GM23338 (cell line): ENCODE measurements around the gene P2RY13. TPM values are rescaled to one million over a fixed set of nuclear protein-coding genes. Genes with fewer than 3 reads are reported as not detected.
A peak's percentile ranks its signal among the peaks of the same experiment; 100 is the strongest.

Experiments
- ATAC-seq: fragments of 200-7000 bp; cut with Tn5 transposase; 3 replicates; pipeline ENCODE4 v1.9.1; 2020
- DNase-seq: peaks from one replicate; pipeline ENCODE4 v3.0.0-alpha.2; 2015; ENCODE audit warnings: low spot score
- H2AFZ ChIP-seq: fragments of 200-600 bp; sonication (generic); 2 replicates; pipeline ENCODE4 v1.8.0; 2016; ENCODE audit warnings: antibody characterized with exemption, mild to moderate bottlenecking, moderate library complexity
- H3F3A ChIP-seq: fragments of 200-600 bp; sonication (generic); replicated peaks from 2 replicates; pipeline ENCODE4 v1.8.0; 2017; ENCODE audit warnings: antibody characterized with exemption, mixed run types, low read depth
- H3K27ac ChIP-seq: fragments of 200-600 bp; sonication (generic); 2 replicates; pipeline ENCODE4 v1.6.1; 2016; ENCODE audit warnings: low read depth
- H3K27me3 ChIP-seq: fragments of 200-600 bp; sonication (generic); 2 replicates; pipeline ENCODE4 v1.8.0; 2016; ENCODE audit warnings: mild to moderate bottlenecking, mixed run types, moderate library complexity; ENCODE audit not compliant: insufficient read depth
- H3K36me3 ChIP-seq: fragments of 200-600 bp; sonication (generic); 2 replicates; pipeline ENCODE4 v1.8.0; 2016; ENCODE audit warnings: mild to moderate bottlenecking; ENCODE audit not compliant: insufficient read depth
- H3K4me1 ChIP-seq: fragments of 200-600 bp; sonication (generic); 2 replicates; pipeline ENCODE4 v1.8.0; 2016; ENCODE audit warnings: mild to moderate bottlenecking, moderate library complexity; ENCODE audit not compliant: insufficient read depth
- H3K4me2 ChIP-seq: fragments of 200-600 bp; sonication (generic); 2 replicates; pipeline ENCODE4 v1.7.1; 2017; ENCODE audit warnings: mixed run types
- H3K4me3 ChIP-seq: fragments of 200-600 bp; sonication (generic); 2 replicates; pipeline ENCODE4 v1.6.1; 2016; ENCODE audit warnings: mixed run types
- H3K79me2 ChIP-seq: fragments of 200-600 bp; sonication (generic); replicated peaks from 2 replicates; pipeline ENCODE4 v1.8.0; 2017; ENCODE audit warnings: mild to moderate bottlenecking; ENCODE audit not compliant: insufficient read depth
- H3K9me2 ChIP-seq: fragments of 200-600 bp; sonication (generic); 2 replicates; pipeline ENCODE4 v1.8.0; 2017; ENCODE audit not compliant: insufficient read depth
- H4K20me1 ChIP-seq: fragments of 200-600 bp; sonication (generic); replicated peaks from 2 replicates; pipeline ENCODE4 v1.8.0; 2017; ENCODE audit warnings: mild to moderate bottlenecking; ENCODE audit not compliant: insufficient read depth
- H3K27ac Mint-ChIP-seq: 2 replicates; pipeline ENCODE4 v1.8.0; 2020; ENCODE audit warnings: inconsistent platforms, mild to moderate bottlenecking, moderate library complexity, mixed read lengths
- H3K27me3 Mint-ChIP-seq: 3 replicates; pipeline ENCODE4 v1.8.0; 2022; ENCODE audit warnings: low read depth, mild to moderate bottlenecking, moderate library complexity, mixed read lengths, inconsistent platforms; ENCODE audit not compliant: insufficient read depth, poor library complexity
- H3K36me3 Mint-ChIP-seq: 3 replicates; pipeline ENCODE4 v1.8.0; 2021; ENCODE audit warnings: low read depth, mild to moderate bottlenecking, inconsistent platforms, moderate library complexity, mixed read lengths
- H3K4me1 Mint-ChIP-seq: 3 replicates; pipeline ENCODE4 v1.8.0; 2020; ENCODE audit warnings: mild to moderate bottlenecking, inconsistent platforms, mixed read lengths
- H3K4me3 Mint-ChIP-seq: 3 replicates; pipeline ENCODE4 v1.8.0; 2021; ENCODE audit warnings: moderate library complexity, mild to moderate bottlenecking, inconsistent platforms, mixed read lengths
- H3K9me3 Mint-ChIP-seq: 3 replicates; pipeline ENCODE4 v1.8.0; 2020; ENCODE audit warnings: moderate library complexity, mild to moderate bottlenecking, inconsistent platforms, mixed read lengths
- EZH2phosphoT487 ChIP-seq: fragments of 200-600 bp; sonication (generic); IDR thresholded peaks from one replicate; pipeline ENCODE4 v1.8.1; 2018; ENCODE audit warnings: antibody characterized with exemption; ENCODE audit not compliant: unreplicated experiment
- JUNB ChIP-seq: IDR thresholded peaks from one replicate; pipeline ENCODE4 v1.6.1; 2016; ENCODE audit warnings: antibody characterized with exemption; ENCODE audit not compliant: unreplicated experiment
- NANOG ChIP-seq: IDR thresholded peaks from 2 replicates; pipeline ENCODE4 v1.6.1; 2016; ENCODE audit warnings: antibody characterized with exemption, borderline replicate concordance
- POLR2AphosphoS5 ChIP-seq: IDR thresholded peaks from 2 replicates; pipeline ENCODE4 v1.6.1; 2016; ENCODE audit warnings: antibody characterized with exemption, low read depth
- STAT1 ChIP-seq: IDR thresholded peaks from one replicate; pipeline ENCODE4 v1.6.1; 2016; ENCODE audit warnings: antibody characterized with exemption; ENCODE audit not compliant: unreplicated experiment
- ZNF114 ChIP-seq: fragments of 250-450 bp; sonication (Bioruptor Pico); IDR thresholded peaks from 2 replicates; pipeline ENCODE4 v1.5.0; 2020; ENCODE audit warnings: mild to moderate bottlenecking, moderate library complexity
- polyA plus RNA-seq: library from polyadenylated mRNA; unstranded; fragments of >200 nt; fragmentation: Nextera tagmentation; extraction: Ambion mirVana; gene quantifications from 2 replicates; pipeline ENCODE4 v1.2.1, GENCODE V29; 2016
- total RNA-seq: library from RNA; depleted of rRNA; stranded (reverse); fragments of >200 nt; shearing (Covaris generic); gene quantifications from 2 replicates; pipeline ENCODE4 v1.2.3, GENCODE V29; 2014
- TF ChIP-seq, protein P1 (sequence below), 2 experiments: fragments of 200-600 bp in 1 of 2; sonication (generic) in 1 of 2; conservative IDR thresholded peaks; 2 replicates each; pipeline versions ENCODE4 v1.5.1 to v1.6.1; 2016 to 2017; ENCODE audit warnings: antibody characterized with exemption in 2 of 2, low read depth in 2 of 2, mild to moderate bottlenecking in 2 of 2, moderate library complexity in 1 of 2
- TF ChIP-seq, protein P2 (sequence below): fragments of 250-450 bp; sonication (Bioruptor Pico); IDR thresholded peaks from 2 replicates; pipeline ENCODE4 v1.5.0; 2020; ENCODE audit warnings: mild to moderate bottlenecking, moderate library complexity

Gene P2RY13
- total and polyA plus RNA-seq, 2 experiments from 2014 or later: 0.68 TPM; not detected in 1

DNA sequence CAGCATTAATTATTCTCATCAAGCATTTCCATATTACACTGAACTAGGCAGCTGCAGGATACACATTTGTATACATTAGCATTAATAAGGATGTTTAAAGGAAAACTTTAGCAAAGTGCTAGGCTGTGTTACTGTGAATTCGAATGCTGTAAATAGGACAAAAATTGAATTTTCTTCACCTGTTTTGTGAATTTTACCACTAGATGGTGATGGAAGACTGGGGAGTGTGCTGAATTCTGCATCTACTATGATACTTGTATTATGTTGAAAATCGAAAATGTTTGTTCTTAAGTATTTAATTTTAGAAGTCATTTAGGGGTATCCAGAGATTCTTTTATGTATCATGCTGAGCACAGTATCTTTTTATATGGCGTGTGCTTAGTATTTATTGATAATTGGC is 38.7 kb downstream of the P2RY13 start:
- no peak for TF ChIP-seq JUNB
- TF ChIP-seq, protein P1, sequence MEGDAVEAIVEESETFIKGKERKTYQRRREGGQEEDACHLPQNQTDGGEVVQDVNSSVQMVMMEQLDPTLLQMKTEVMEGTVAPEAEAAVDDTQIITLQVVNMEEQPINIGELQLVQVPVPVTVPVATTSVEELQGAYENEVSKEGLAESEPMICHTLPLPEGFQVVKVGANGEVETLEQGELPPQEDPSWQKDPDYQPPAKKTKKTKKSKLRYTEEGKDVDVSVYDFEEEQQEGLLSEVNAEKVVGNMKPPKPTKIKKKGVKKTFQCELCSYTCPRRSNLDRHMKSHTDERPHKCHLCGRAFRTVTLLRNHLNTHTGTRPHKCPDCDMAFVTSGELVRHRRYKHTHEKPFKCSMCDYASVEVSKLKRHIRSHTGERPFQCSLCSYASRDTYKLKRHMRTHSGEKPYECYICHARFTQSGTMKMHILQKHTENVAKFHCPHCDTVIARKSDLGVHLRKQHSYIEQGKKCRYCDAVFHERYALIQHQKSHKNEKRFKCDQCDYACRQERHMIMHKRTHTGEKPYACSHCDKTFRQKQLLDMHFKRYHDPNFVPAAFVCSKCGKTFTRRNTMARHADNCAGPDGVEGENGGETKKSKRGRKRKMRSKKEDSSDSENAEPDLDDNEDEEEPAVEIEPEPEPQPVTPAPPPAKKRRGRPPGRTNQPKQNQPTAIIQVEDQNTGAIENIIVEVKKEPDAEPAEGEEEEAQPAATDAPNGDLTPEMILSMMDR (conservative IDR thresholded peaks at IDR 0.05; ENCODE audit: low read depth in 2 of 2): peak; percentile 47 to 50
- Mint-ChIP-seq H3K36me3 (no peaks in the 10 kb centered on the region), H3K27ac (no peak overlapping the region)

DNA sequence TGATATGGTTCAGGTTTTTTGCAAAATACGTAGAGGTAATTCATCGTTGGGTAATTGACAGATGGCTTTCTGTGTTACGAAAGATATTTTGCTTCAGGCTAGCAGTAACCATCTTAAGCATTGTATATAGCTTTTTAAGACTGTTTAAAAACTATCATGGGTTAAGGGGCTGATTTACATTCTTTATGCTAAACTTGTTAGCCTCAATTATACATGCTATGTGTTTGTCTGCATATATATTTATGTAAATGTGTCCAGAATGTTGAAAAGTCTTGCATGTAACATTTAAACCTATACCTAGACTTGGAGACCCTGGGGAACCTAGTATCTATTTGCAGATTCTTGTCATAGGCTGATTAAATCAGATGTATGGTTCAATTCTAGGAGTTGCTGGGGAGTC is 39.9 kb downstream of the P2RY13 start:
- H3K79me2 ChIP-seq: no peaks in the 10 kb centered on the region
- no peaks in the 10 kb centered on the region for H3K36me3 ChIP-seq
- H3K9me3 Mint-ChIP-seq: no peaks in the 10 kb centered on the region
- ATAC-seq: no peak
- no peak overlapping the region for H3K4me3 ChIP-seq
- H3K4me1 Mint-ChIP-seq: no peaks in the 10 kb centered on the region; the same call in 2 of the 3 replicates
- no peaks in the 10 kb centered on the region for H3K27me3 ChIP-seq
- no peak overlapping the region for H3K4me2 ChIP-seq
- no peaks in the 10 kb centered on the region for H3K9me2 ChIP-seq
- DNase-seq: no peak
- no peak overlapping the region for H2AFZ ChIP-seq
- TF ChIP-seq EZH2phosphoT487: no peak
- H3K27me3 Mint-ChIP-seq: no peaks in the 10 kb centered on the region
- H3K36me3 Mint-ChIP-seq: no peaks in the 10 kb centered on the region
- no peaks in the 10 kb centered on the region for H3K4me1 ChIP-seq
- no peak overlapping the region for H3K27ac Mint-ChIP-seq
- H3K4me3 Mint-ChIP-seq: no peak overlapping the region
- H4K20me1 ChIP-seq: no peaks in the 10 kb centered on the region
- H3F3A ChIP-seq: no peaks in the 10 kb centered on the region
- H3K27ac ChIP-seq: no peak overlapping the region

More for the DNA sequence above, 38.7 kb downstream of the P2RY13 start:
- Histone ChIP-seq H3F3A (no peaks in the 10 kb centered on the region), H3K4me1 (no peaks in the 10 kb centered on the region), H3K36me3 (no peaks in the 10 kb centered on the region), H3K4me2 (no peak overlapping the region), H3K4me3 (no peak overlapping the region), H2AFZ (no peak overlapping the region), H3K27ac (no peak overlapping the region), H4K20me1 (no peaks in the 10 kb centered on the region), H3K27me3 (no peaks in the 10 kb centered on the region), H3K9me2 (no peaks in the 10 kb centered on the region), H3K79me2 (no peaks in the 10 kb centered on the region)
- ATAC-seq (no peak), DNase-seq (no peak)
- Mint-ChIP-seq H3K4me1 (no peaks in the 10 kb centered on the region; the same call in 2 of the 3 replicates), H3K27me3 (no peaks in the 10 kb centered on the region), H3K9me3 (no peaks in the 10 kb centered on the region), H3K4me3 (no peak overlapping the region)

DNA sequence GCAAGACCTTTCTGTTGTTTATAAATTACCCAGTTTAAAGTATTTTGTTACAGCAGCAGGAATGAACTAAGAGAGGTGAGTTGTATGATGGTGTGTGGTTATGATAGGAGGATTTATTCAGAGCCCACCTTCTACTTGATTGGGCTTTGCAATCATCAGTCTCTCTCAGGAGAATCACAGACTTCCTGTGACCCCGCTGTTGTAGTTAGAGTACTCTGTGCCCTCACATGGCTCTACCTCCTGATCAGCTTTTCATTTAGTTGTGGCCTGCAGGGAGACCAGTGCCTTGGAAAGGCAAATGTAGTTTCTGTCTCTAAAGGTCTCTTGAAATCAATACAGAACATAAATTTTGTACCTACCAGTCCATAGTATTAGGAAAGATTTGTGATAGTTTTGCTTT is 43.4 kb downstream of the P2RY13 start:
- no peak overlapping the region for H3K27ac Mint-ChIP-seq
- no peak for TF ChIP-seq STAT1
- no peak for TF ChIP-seq POLR2AphosphoS5
- TF ChIP-seq, protein P2, sequence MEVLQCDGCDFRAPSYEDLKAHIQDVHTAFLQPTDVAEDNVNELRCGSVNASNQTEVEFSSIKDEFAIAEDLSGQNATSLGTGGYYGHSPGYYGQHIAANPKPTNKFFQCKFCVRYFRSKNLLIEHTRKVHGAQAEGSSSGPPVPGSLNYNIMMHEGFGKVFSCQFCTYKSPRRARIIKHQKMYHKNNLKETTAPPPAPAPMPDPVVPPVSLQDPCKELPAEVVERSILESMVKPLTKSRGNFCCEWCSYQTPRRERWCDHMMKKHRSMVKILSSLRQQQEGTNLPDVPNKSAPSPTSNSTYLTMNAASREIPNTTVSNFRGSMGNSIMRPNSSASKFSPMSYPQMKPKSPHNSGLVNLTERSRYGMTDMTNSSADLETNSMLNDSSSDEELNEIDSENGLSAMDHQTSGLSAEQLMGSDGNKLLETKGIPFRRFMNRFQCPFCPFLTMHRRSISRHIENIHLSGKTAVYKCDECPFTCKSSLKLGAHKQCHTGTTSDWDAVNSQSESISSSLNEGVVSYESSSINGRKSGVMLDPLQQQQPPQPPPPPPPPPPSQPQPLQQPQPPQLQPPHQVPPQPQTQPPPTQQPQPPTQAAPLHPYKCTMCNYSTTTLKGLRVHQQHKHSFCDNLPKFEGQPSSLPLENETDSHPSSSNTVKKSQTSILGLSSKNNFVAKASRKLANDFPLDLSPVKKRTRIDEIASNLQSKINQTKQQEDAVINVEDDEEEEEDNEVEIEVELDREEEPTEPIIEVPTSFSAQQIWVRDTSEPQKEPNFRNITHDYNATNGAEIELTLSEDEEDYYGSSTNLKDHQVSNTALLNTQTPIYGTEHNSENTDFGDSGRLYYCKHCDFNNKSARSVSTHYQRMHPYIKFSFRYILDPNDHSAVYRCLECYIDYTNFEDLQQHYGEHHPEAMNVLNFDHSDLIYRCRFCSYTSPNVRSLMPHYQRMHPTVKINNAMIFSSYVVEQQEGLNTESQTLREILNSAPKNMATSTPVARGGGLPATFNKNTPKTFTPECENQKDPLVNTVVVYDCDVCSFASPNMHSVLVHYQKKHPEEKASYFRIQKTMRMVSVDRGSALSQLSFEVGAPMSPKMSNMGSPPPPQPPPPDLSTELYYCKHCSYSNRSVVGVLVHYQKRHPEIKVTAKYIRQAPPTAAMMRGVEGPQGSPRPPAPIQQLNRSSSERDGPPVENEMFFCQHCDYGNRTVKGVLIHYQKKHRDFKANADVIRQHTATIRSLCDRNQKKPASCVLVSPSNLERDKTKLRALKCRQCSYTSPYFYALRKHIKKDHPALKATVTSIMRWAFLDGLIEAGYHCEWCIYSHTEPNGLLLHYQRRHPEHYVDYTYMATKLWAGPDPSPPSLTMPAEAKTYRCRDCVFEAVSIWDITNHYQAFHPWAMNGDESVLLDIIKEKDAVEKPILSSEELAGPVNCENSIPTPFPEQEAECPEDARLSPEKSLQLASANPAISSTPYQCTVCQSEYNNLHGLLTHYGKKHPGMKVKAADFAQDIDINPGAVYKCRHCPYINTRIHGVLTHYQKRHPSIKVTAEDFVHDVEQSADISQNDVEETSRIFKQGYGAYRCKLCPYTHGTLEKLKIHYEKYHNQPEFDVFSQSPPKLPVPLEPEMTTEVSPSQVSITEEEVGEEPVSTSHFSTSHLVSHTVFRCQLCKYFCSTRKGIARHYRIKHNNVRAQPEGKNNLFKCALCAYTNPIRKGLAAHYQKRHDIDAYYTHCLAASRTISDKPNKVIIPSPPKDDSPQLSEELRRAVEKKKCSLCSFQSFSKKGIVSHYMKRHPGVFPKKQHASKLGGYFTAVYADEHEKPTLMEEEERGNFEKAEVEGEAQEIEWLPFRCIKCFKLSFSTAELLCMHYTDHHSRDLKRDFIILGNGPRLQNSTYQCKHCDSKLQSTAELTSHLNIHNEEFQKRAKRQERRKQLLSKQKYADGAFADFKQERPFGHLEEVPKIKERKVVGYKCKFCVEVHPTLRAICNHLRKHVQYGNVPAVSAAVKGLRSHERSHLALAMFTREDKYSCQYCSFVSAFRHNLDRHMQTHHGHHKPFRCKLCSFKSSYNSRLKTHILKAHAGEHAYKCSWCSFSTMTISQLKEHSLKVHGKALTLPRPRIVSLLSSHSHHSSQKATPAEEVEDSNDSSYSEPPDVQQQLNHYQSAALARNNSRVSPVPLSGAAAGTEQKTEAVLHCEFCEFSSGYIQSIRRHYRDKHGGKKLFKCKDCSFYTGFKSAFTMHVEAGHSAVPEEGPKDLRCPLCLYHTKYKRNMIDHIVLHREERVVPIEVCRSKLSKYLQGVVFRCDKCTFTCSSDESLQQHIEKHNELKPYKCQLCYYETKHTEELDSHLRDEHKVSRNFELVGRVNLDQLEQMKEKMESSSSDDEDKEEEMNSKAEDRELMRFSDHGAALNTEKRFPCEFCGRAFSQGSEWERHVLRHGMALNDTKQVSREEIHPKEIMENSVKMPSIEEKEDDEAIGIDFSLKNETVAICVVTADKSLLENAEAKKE (CRISPR knock-in tag): no peak
- no peak for TF ChIP-seq JUNB
- TF ChIP-seq NANOG: no peak
- no peak for TF ChIP-seq ZNF114 (CRISPR knock-in tag)
- TF ChIP-seq EZH2phosphoT487: no peak

More for the DNA sequence above, 43.4 kb downstream of the P2RY13 start:
- Histone ChIP-seq H3K4me1 (no peaks in the 10 kb centered on the region), H3K27ac (no peak overlapping the region), H3K4me2 (no peak overlapping the region), H2AFZ (no peak overlapping the region), H3K9me2 (no peaks in the 10 kb centered on the region), H3K79me2 (no peaks in the 10 kb centered on the region), H3K36me3 (no peaks in the 10 kb centered on the region), H4K20me1 (0 out of 2 replicates have a peak, but pooled peaks cover 2% of the 10 kb centered on the region), H3K27me3 (no peaks in the 10 kb centered on the region), H3F3A (no peaks in the 10 kb centered on the region), H3K4me3 (no peak overlapping the region)
- no peaks in the 10 kb centered on the region for H3K27me3 Mint-ChIP-seq
- H3K9me3 Mint-ChIP-seq: no peaks in the 10 kb centered on the region
- peak; percentile 64 for ATAC-seq
- H3K4me3 Mint-ChIP-seq: no peak overlapping the region
- DNase-seq: no peak
- H3K4me1 Mint-ChIP-seq: no peaks in the 10 kb centered on the region
- H3K36me3 Mint-ChIP-seq: no peaks in the 10 kb centered on the region
